K562 (cell line): ENCODE measurements around the gene CAMK1D. TPM values are rescaled to one million over a fixed set of nuclear protein-coding genes. Genes with fewer than 3 reads are reported as not detected.

Experiments
- ATAC-seq: fragments of 200-7000 bp; cut with Tn5 transposase; 3 replicates; pipeline ENCODE4 v1.9.1; 2020; ENCODE audit warnings: moderate library complexity
- BruUV-seq: library from RNA; stranded (reverse); fragments of 400-500 nt; replicated peaks from 2 replicates; lab custom pipeline; 2021; lab: Mats Ljungman, UMichigan
- CTCF ChIA-PET: fragments of 300-600 bp; formaldehyde crosslinking; extraction: SDS; loops from one replicate; lab custom pipeline; 2021; ENCODE audit warnings: low intra/inter-chr PET ratio; lab: Yijun Ruan, JAX
- POLR2A ChIA-PET: fragments of 300-600, 350-650 bp; sonication (Branson Sonifier 250); formaldehyde crosslinking; extraction: SDS; loops from one replicate; lab custom pipeline; 2021; ENCODE audit warnings: antibody characterized with exemption, inconsistent platforms; lab: Yijun Ruan, JAX
- DNase-seq, 4 experiments: peaks; one replicate each; pipeline versions ENCODE4 v3.0.0 to v3.0.0-alpha.2; 2011 to 2018; ENCODE audit warnings: low spot score in 3 of 4, mixed read lengths in 3 of 4; ENCODE audit errors: extremely low read depth in 1 of 4
- FAIRE-seq: peaks from 2 replicates; lab custom pipeline; 2011; peaks lifted over from hg19 to GRCh38; lab: Jason Lieb, UNC
- H2AFZ ChIP-seq: 2 replicates; pipeline ENCODE4 v1.6.0; 2011; ENCODE audit warnings: low read depth, low read length, control low read depth, inconsistent platforms
- H3K27ac ChIP-seq: fragments of 200-600 bp; 3 replicates; pipeline ENCODE4 v1.8.0; 2011; ENCODE audit warnings: low read depth, mild to moderate bottlenecking, control low read depth, inconsistent platforms, low read length, moderate library complexity, mixed read lengths; ENCODE audit errors: extremely low read depth
- H3K27me3 ChIP-seq, 2 experiments: fragments of 300-600 bp in 1 of 2; 2 replicates in 1 of 2; 3 replicates in 1 of 2; pipeline versions ENCODE4 v1.6.0 to v1.8.0; 2011; ENCODE audit warnings: inconsistent platforms in 2 of 2, low read length in 2 of 2, mild to moderate bottlenecking in 1 of 2, mixed read lengths in 1 of 2, moderate library complexity in 1 of 2; ENCODE audit not compliant: control insufficient read depth in 2 of 2, insufficient read depth in 2 of 2
- H3K36me3 ChIP-seq: fragments of 300-600 bp; 3 replicates; pipeline ENCODE4 v1.8.0; 2011; ENCODE audit warnings: mild to moderate bottlenecking, low read length, inconsistent platforms; ENCODE audit not compliant: control insufficient read depth, insufficient read depth
- H3K4me1 ChIP-seq, 2 experiments: fragments of 200-600 bp in 1 of 2; replicated peaks in 1 of 2; 2 replicates in 1 of 2; 3 replicates in 1 of 2; pipeline versions ENCODE4 v1.5.1 to v1.8.0; 2011; ENCODE audit warnings: inconsistent platforms in 2 of 2, low read length in 2 of 2, mild to moderate bottlenecking in 1 of 2, mixed read lengths in 1 of 2, moderate library complexity in 1 of 2; ENCODE audit not compliant: control insufficient read depth in 2 of 2, insufficient read depth in 2 of 2
- H3K4me2 ChIP-seq: 2 replicates; pipeline ENCODE4 v1.6.1; 2011; ENCODE audit warnings: low read length, control low read depth, inconsistent platforms, mixed read lengths; ENCODE audit not compliant: insufficient read depth
- H3K4me3 ChIP-seq: fragments of 200-600 bp; sonication (generic), shearing (Covaris generic); 2 replicates; pipeline ENCODE4 v1.5.1; 2016; ENCODE audit warnings: control low read depth, inconsistent platforms
- H3K79me2 ChIP-seq: fragments of 200-600 bp; 3 replicates; pipeline ENCODE4 v1.8.0; 2011; ENCODE audit warnings: low read length, inconsistent platforms; ENCODE audit not compliant: control insufficient read depth, insufficient read depth
- H3K9ac ChIP-seq, 2 experiments: 2 replicates each; pipeline versions ENCODE4 v1.6.0 to v1.6.1; 2011; ENCODE audit warnings: low read depth in 2 of 2, low read length in 2 of 2, control low read depth in 1 of 2, inconsistent platforms in 1 of 2, mild to moderate bottlenecking in 1 of 2, mixed read lengths in 1 of 2; ENCODE audit not compliant: insufficient read depth in 1 of 2
- H3K9me1 ChIP-seq: one replicate; pipeline ENCODE4 v1.6.0; 2011; ENCODE audit warnings: inconsistent platforms, mild to moderate bottlenecking, low read length, moderate library complexity; ENCODE audit not compliant: control insufficient read depth, insufficient read depth
- H3K9me3 ChIP-seq: replicated peaks from 2 replicates; pipeline ENCODE4 v1.5.1; 2011; ENCODE audit warnings: low read depth, low read length, inconsistent platforms; ENCODE audit not compliant: control insufficient read depth, insufficient read depth
- H4K20me1 ChIP-seq: replicated peaks from 2 replicates; pipeline ENCODE4 v1.6.1; 2011; ENCODE audit warnings: low read length, inconsistent platforms, mixed read lengths; ENCODE audit not compliant: control insufficient read depth, insufficient read depth
- AFF1 ChIP-seq, 2 experiments: fragments of 450-650 bp; IDR thresholded peaks; 2 replicates each; pipeline ENCODE4 v1.6.1; 2018; ENCODE audit warnings: mild to moderate bottlenecking in 2 of 2, low read depth in 1 of 2; ENCODE audit not compliant: partially characterized antibody in 2 of 2
- CBFA2T2 ChIP-seq: fragments of 450-650 bp; conservative IDR thresholded peaks from 2 replicates; pipeline ENCODE4 v1.6.1; 2017; ENCODE audit warnings: mild to moderate bottlenecking
- MAZ ChIP-seq, 2 experiments: fragments of 450-650 bp in 1 of 2; sonication (generic) in 1 of 2; formaldehyde crosslinking; IDR thresholded peaks in 1 of 2; conservative IDR thresholded peaks in 1 of 2; 2 replicates each; pipeline versions ENCODE4 v1.4.0 to v1.5.0; 2020; ENCODE audit warnings: mild to moderate bottlenecking in 1 of 2, missing genetic modification reagents in 1 of 2
- RBFOX2 ChIP-seq: fragments of 200-400 bp; formaldehyde crosslinking; IDR thresholded peaks from 2 replicates; pipeline ENCODE4 v1.6.1; 2017; ENCODE audit warnings: low read depth, mild to moderate bottlenecking, low read length, moderate library complexity
- SAP30 ChIP-seq: fragments of 200-600 bp; sonication (generic); IDR thresholded peaks from 2 replicates; pipeline ENCODE4 v1.6.1; 2012; ENCODE audit warnings: borderline replicate concordance, low read depth, mild to moderate bottlenecking, moderate library complexity, low read length, control low read depth, inconsistent platforms; ENCODE audit not compliant: insufficient read depth, poor library complexity, severe bottlenecking
- TFE3 ChIP-seq: fragments of 450-650 bp; formaldehyde crosslinking; IDR thresholded peaks from 2 replicates; pipeline ENCODE4 v1.4.0; 2020; ENCODE audit warnings: mild to moderate bottlenecking, mixed read lengths
- TOE1 ChIP-seq, 2 experiments: fragments of 450-650 bp in 1 of 2; sonication (generic) in 1 of 2; formaldehyde crosslinking in 1 of 2; IDR thresholded peaks; 2 replicates each; pipeline versions ENCODE4 v1.7.1 to v1.8.0; 2016 to 2022; ENCODE audit warnings: borderline replicate concordance in 2 of 2, mild to moderate bottlenecking in 2 of 2, antibody characterized with exemption in 1 of 2, inconsistent platforms in 1 of 2, low read depth in 1 of 2, missing genetic modification reagents in 1 of 2, moderate library complexity in 1 of 2
- ZBTB12 ChIP-seq: fragments of 250-450 bp; sonication (Bioruptor Pico); IDR thresholded peaks from 2 replicates; pipeline ENCODE4 v1.4.0; 2020
- WGBS: fragments of 100-300 bp; shearing (Covaris generic); methylation state at CpG from one replicate; pipeline ENCODE4 v1.1.6; 2016; ENCODE audit warnings: low coverage, mixed read lengths; ENCODE audit not compliant: insufficient coverage; ENCODE audit errors: missing lambda C conversion rate; 5-methylcytosine and 5-hydroxymethylcytosine counted together
- in situ Hi-C: fragments of 300-500 bp; cut with MboI; formaldehyde crosslinking; loops from 4 replicates; pipeline ENCODE4 v1.15.0; 2018; ENCODE audit warnings: inconsistent platforms, mixed read lengths
- intact Hi-C: fragments of 100-400 bp; cut with micrococcal nuclease; formaldehyde crosslinking; loops from 2 replicates; pipeline ENCODE4 v1.14.2; 2022
- polyA plus RNA-seq, 8 experiments: library from polyadenylated mRNA; depleted of rRNA in 4 of 8; stranded (reverse) in 5 of 8; unstranded in 3 of 8; fragments of >200 nt; fragmentation: Nextera tagmentation in 2 of 8; fragmentation: Illumina TruSeq in 1 of 8; extraction: Ambion mirVana in 2 of 8; extraction: Trizol in 1 of 8; gene quantifications; 2 replicates each; pipeline versions ENCODE4 v1.2.1 to v1.2.3, GENCODE V29; 2011 to 2014; ENCODE audit warnings: inconsistent platforms in 1 of 8, missing spikeins in 1 of 8
- total RNA-seq, 7 experiments: library from RNA; depleted of rRNA in 6 of 7; stranded (reverse); fragments of >200 nt in 6 of 7; fragmentation: Illumina TruSeq in 2 of 7; extraction: Trizol in 2 of 7; gene quantifications; 2 replicates each; pipeline versions ENCODE4 v1.2.1 to v1.2.3, GENCODE V29; 2011 to 2021; ENCODE audit warnings: low replicate concordance in 1 of 7
- TF ChIP-seq, protein P1 (sequence below): sonication (generic); formaldehyde crosslinking; IDR thresholded peaks from 2 replicates; pipeline ENCODE4 v1.8.0; 2022; ENCODE audit warnings: mild to moderate bottlenecking, missing genetic modification reagents

CAMK1D gene
- total and polyA plus RNA-seq, 9 of the 15 experiments (the other 6 are each of a cell fraction or from before 2014, with no cell fraction given): 0.12 to 0.24 (median 0.20) TPM; not detected in 5

DNA sequence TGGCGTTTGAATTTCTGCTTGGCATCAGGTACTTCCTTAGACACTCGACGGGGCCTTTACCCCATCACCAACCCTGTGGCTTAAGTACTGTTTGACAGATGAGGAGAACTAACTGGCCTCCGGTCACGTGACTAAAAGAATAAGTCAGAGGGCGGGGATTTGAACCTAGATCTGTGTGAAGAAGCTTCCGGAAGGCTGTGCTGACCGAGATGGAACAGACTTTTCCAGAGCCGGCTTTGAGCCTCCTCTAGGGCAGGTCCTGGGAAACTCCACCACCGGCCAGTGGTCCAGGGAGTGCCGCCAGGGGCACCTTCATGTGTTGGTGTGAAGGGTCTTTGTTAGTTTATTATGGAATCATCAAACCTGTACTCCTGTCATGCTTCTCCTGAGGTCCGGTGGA is 26.9 kb downstream of the CAMK1D start:
- ChIA-PET POLR2A (no interaction called here), CTCF (no interaction called here)
- Histone ChIP-seq H3K27ac (no peak overlapping the region), H3K9me3 (no peaks in the 10 kb centered on the region), H3K27me3 (peaks cover 17 to 40% of the 10 kb centered on the region in 2 experiments), H3K4me3 (no peak overlapping the region), H3K36me3 (no peaks in the 10 kb centered on the region), H3K4me2 (no peak overlapping the region), H3K9ac (no peak overlapping the region), H3K4me1 (no peaks in the 10 kb centered on the region; a peak in 1 of 5 replicates), H4K20me1 (no peaks in the 10 kb centered on the region), H2AFZ (no peak overlapping the region), H3K9me1 (no peaks in the 10 kb centered on the region), H3K79me2 (no peaks in the 10 kb centered on the region)
- BruUV-seq: no TSS peak
- intact Hi-C loops (no loop called here), in situ Hi-C loops (no loop called here)
- FAIRE-seq (no peak), ATAC-seq (peak; percentile 51), DNase-seq (peak in 1 of 4 experiments; percentile 8)
- WGBS: 6% methylated on average over 12 of the region's 12 CpGs
- TF ChIP-seq AFF1 (IDR thresholded peaks at IDR 0.05; ENCODE audit: low read depth in 1 of 2, partially characterized antibody in 2 of 2): no peak
- TF ChIP-seq SAP30: no peak
- TF ChIP-seq ZBTB12 (CRISPR knock-in tag): no peak
- no peak for TF ChIP-seq RBFOX2
- peak; percentile 66 for TF ChIP-seq CBFA2T2
- TF ChIP-seq, protein P1, sequence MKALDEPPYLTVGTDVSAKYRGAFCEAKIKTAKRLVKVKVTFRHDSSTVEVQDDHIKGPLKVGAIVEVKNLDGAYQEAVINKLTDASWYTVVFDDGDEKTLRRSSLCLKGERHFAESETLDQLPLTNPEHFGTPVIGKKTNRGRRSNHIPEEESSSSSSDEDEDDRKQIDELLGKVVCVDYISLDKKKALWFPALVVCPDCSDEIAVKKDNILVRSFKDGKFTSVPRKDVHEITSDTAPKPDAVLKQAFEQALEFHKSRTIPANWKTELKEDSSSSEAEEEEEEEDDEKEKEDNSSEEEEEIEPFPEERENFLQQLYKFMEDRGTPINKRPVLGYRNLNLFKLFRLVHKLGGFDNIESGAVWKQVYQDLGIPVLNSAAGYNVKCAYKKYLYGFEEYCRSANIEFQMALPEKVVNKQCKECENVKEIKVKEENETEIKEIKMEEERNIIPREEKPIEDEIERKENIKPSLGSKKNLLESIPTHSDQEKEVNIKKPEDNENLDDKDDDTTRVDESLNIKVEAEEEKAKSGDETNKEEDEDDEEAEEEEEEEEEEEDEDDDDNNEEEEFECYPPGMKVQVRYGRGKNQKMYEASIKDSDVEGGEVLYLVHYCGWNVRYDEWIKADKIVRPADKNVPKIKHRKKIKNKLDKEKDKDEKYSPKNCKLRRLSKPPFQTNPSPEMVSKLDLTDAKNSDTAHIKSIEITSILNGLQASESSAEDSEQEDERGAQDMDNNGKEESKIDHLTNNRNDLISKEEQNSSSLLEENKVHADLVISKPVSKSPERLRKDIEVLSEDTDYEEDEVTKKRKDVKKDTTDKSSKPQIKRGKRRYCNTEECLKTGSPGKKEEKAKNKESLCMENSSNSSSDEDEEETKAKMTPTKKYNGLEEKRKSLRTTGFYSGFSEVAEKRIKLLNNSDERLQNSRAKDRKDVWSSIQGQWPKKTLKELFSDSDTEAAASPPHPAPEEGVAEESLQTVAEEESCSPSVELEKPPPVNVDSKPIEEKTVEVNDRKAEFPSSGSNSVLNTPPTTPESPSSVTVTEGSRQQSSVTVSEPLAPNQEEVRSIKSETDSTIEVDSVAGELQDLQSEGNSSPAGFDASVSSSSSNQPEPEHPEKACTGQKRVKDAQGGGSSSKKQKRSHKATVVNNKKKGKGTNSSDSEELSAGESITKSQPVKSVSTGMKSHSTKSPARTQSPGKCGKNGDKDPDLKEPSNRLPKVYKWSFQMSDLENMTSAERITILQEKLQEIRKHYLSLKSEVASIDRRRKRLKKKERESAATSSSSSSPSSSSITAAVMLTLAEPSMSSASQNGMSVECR: no peak
- TF ChIP-seq TFE3 (CRISPR knock-in tag): peak; percentile 93
- TF ChIP-seq TOE1 (IDR thresholded peaks at IDR 0.05; ENCODE audit: borderline replicate concordance): peak; percentile 92
- TF ChIP-seq TOE1 (CRISPR knock-in tag; IDR thresholded peaks at IDR 0.05; ENCODE audit: borderline replicate concordance, low read depth): no peak
- TF ChIP-seq MAZ (CRISPR knock-in tag; conservative IDR thresholded peaks at IDR 0.05 in 1 of 2, IDR thresholded peaks at IDR 0.05 in 1 of 2): no peak
